ENCODE measurements around the gene NOSIP. TPM values are rescaled to one million over a fixed set of nuclear protein-coding genes. Genes with fewer than 3 reads are reported as not detected.

The NOSIP gene
- polyA plus RNA-seq, 1 experiment = 43.9 TPM

- no peaks in the 10 kb centered on the region for H3K9me3 ChIP-seq (ENCODE audit: control insufficient read depth, insufficient read depth, low read length)
- no peaks in the 10 kb centered on the region for H3K27me3 ChIP-seq (ENCODE audit: control insufficient read depth, insufficient read depth, low read length)
- TF ChIP-seq CTCF (IDR thresholded peaks at IDR 0.05; ENCODE audit: low read depth, low read length) = no peak
- DNase-seq (ENCODE audit: low read depth, low spot score) = no peak
- H3K27ac ChIP-seq (ENCODE audit: low read depth, low read length) = no peak overlapping the region
- ChIA-PET POLR2A (no interaction called here), CTCF (interaction anchor here (0.6 to 0.7 kb wide), 2 partner anchors 19 to 101 kb away, joined by 3 to 5 read pairs; no protein-coding TSS in a partner anchor)
- H3K4me3 ChIP-seq (ENCODE audit: low read depth, low read length) = no peak overlapping the region
These were observed 14.1 kb downstream of the NOSIP start for GRCh38 chr19:49566302-49566701.

DNA sequence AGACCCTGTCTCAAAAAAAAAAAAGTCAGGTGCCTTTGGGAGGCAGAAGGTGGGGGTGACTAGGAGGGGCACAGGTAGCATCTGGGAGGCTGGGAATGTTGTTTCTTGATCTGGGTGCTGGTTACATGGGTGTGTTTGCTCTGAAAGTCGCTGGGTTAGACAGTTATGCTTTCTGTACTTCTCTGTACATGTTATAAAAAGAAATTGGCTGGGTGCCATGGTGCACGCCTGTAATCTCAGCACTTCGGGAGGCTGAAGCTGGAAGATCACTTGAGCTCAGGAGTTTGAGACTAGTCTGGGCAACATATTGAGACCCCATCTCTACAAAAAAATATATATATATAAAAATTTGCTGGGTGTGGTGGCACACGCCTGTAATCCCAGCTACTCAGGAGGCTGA lies 15.1 kb downstream of the NOSIP start:
- CTCF ChIA-PET = no interaction called here
- POLR2A ChIA-PET = no interaction called here

DNA sequence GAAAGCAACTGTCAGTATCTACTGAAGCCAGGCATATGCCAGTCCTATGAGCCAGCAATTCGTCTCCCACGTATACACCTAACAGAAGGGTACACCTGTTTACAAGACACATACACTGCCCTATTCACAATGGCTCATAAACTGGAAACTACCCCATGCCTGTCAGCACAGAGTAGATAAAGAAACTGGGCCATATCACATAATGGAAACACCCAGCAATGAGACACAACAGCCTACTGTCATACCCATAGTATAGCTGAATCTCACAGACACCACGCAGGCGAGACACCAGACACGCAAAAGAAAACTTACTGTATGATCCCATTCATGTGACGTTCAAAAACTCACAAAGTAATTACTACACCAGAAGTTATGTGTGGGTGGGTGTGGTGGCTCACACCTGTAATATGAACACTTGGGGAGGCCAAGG lies 15.7 kb downstream of the NOSIP start:
- no peak for DNase-seq (ENCODE audit: low read depth, low spot score)
- Histone ChIP-seq H3K4me3 (ENCODE audit: low read depth, low read length) (no peak overlapping the region), H3K9me3 (ENCODE audit: control insufficient read depth, insufficient read depth, low read length) (no peaks in the 10 kb centered on the region), H3K27ac (ENCODE audit: low read depth, low read length) (no peak overlapping the region), H3K27me3 (ENCODE audit: control insufficient read depth, insufficient read depth, low read length) (no peaks in the 10 kb centered on the region)
- no peak for TF ChIP-seq CTCF (IDR thresholded peaks at IDR 0.05; ENCODE audit: low read depth, low read length)
- CTCF ChIA-PET = interaction anchor here (0.6 kb wide), 1 partner anchor 47 kb away, joined by 4 read pairs; no protein-coding TSS in a partner anchor
- POLR2A ChIA-PET = interaction anchor here (0.7 kb wide), 1 partner anchor 109 kb away, joined by 4 read pairs; no protein-coding TSS in a partner anchor

More for the DNA sequence above, 15.1 kb downstream of the NOSIP start:
- Histone ChIP-seq H3K9me3 (ENCODE audit: control insufficient read depth, insufficient read depth, low read length) (no peaks in the 10 kb centered on the region), H3K27me3 (ENCODE audit: control insufficient read depth, insufficient read depth, low read length) (no peaks in the 10 kb centered on the region), H3K4me3 (ENCODE audit: low read depth, low read length) (no peak overlapping the region), H3K27ac (ENCODE audit: low read depth, low read length) (no peak overlapping the region)
- no peak for DNase-seq (ENCODE audit: low read depth, low spot score)
- TF ChIP-seq CTCF (IDR thresholded peaks at IDR 0.05; ENCODE audit: low read depth, low read length) = no peak

DNA sequence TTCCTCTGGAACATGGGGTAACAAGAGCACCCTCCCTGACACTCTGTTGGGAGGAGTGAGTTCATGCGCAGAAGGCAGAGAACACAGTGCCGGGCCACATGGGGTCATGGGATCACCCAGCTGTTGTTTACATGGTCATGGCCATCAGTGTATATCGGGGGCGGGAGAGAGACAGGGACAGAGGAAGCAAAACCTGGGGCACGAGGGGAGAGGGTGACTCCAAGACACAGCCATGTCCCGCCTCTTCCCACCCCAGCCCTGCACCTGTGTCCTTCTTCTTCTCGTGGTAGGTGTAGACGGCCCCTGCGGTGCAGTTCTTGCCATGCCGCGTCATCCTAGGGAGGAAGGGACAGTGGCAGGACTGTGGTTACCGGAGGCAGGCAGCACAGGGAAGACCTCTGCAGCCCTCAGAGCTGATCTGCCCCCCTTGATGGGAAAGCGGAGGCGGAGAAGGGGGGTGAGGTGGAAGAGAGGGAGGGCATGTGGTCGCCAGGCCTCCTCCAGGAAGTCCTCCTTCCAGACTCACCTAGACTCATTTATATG lies 19.9 kb downstream of the NOSIP start:
- ChIA-PET POLR2A (interaction anchor here (0.5 to 1.0 kb wide), 2 partner anchors 19 to 106 kb away, joined by 3 to 7 read pairs; no protein-coding TSS in a partner anchor), CTCF (interaction anchor here (0.6 to 5.8 kb wide), 4 partner anchors 10 to 49 kb away, joined by 6 to 75 read pairs (median 14); no protein-coding TSS in a partner anchor)
- no peak for TF ChIP-seq CTCF (IDR thresholded peaks at IDR 0.05; ENCODE audit: low read depth, low read length)
- DNase-seq (ENCODE audit: low read depth, low spot score) = no peak
- H3K27ac ChIP-seq (ENCODE audit: low read depth, low read length) = no peak overlapping the region
- peaks cover 10% of the 10 kb centered on the region; the same call in 1 of the 2 replicates for H3K9me3 ChIP-seq (ENCODE audit: control insufficient read depth, insufficient read depth, low read length)
- H3K27me3 ChIP-seq (ENCODE audit: control insufficient read depth, insufficient read depth, low read length) = no peaks in the 10 kb centered on the region
- no peak overlapping the region for H3K4me3 ChIP-seq (ENCODE audit: low read depth, low read length)

- DNase-seq (ENCODE audit: low read depth, low spot score) = no peak
- no peak overlapping the region for H3K27ac ChIP-seq (ENCODE audit: low read depth, low read length)
- no peak for TF ChIP-seq CTCF (IDR thresholded peaks at IDR 0.05; ENCODE audit: low read depth, low read length)
- CTCF ChIA-PET = interaction anchor here (0.6 to 5.8 kb wide), 3 partner anchors 11 to 49 kb away, joined by 6 to 75 read pairs (median 19); no protein-coding TSS in a partner anchor
- POLR2A ChIA-PET = no interaction called here
- H3K9me3 ChIP-seq (ENCODE audit: control insufficient read depth, insufficient read depth, low read length) = peaks cover 10% of the 10 kb centered on the region; the same call in 1 of the 2 replicates
- no peak overlapping the region for H3K4me3 ChIP-seq (ENCODE audit: low read depth, low read length)
- H3K27me3 ChIP-seq (ENCODE audit: control insufficient read depth, insufficient read depth, low read length) = no peaks in the 10 kb centered on the region
These were observed 20.4 kb downstream of the NOSIP start for GRCh38 chr19:49559928-49560327.
